Stimulated activated CD4-positive, alpha-beta T cell treated with anti-CD3 and anti-CD28 coated beads, Interleukin-15, amount 100 ng/mL, for 48 hours (primary cell): Measurements from ENCODE around the gene ZP2.
"Not testable (repeated sequence)": the region's sequence is repeated elsewhere in the genome, so short reads cannot be mapped to it uniquely, and the experiment has no call there.

ENCODE experiments used
- DNase-seq, 2 donors: peaks; one replicate each; pipeline ENCODE4 v3.0.0-alpha.2; 2020; ENCODE audit warnings: low read depth in 2 of 2

Gene ZP2

DNA sequence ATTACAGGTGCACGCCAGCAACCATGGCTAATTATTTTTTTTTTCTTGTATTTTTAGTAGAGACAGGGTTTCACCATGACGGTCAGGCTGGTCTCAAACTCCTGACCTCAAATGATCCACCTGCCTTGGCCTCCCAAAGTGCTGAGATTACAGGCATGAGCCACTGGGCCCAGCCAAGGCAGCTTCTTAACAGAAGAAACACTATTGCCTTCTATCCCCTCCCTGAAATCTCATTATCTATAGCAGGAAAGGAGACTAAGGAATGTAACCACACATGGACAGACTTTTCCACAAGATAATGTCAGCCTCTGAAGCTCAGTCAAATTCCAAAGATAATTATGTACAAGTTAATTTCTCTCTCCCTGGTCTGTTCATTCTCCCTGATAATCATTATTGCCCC is 5.7 kb upstream of the ZP2 start:
- DNase-seq = no peak

DNA sequence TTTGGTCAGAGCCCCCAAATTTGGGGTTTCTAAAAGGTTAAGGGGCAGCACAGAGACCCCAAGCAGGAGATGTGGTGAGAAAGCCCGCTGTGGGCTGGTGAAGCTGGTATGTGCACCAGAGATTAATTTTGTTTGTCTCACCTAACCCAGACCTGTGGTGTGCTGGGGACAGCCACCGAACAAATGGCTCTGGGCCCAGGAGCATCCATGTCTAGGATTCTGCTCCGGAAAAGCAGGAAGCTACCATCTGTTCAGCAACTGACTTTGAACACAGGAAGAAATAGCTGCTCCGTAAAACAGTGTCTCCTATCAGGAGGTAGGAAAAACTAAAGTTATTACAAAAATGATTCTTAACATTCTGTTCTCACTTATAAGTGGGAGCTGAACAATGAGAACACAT is 2.7 kb upstream of the ZP2 start:
- no peak for DNase-seq

DNA sequence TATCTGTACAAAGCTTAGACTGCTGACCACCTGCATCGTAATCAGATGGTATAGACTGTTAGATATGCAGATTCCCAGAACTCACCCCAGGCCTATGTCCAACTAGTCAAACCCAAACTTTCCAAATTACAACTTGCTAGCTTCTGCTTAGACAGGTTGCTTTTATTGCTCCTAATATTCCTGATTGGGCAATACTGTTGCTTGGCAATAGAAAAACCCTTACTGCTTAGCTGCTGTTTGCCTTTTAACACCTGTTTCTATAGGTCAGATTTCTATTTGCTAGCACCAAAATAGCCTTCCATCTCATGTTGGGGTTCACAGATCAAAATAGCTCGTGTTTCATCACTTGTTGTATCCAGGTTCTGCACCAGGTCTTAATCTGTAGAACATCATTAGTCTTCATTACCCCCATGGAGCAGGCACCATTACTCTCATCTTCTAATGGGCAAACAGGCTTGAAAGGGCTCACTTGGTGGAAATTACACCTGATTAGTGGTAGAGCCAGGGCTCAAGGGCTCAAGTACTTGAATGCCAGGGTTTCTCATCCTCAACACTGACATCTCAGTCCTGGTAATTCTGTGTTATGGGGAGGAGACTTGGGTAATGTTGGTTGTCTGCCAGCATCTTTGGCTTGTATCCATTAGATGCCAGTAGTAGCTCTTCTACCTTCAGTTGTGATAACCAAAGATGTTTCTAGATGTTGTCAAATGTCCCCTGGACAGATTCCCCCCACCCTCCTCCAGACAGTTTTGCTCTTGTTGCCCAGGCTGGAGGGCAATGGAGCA is 2.7 kb downstream of the ZP2 start:
- DNase-seq = no peak

DNA sequence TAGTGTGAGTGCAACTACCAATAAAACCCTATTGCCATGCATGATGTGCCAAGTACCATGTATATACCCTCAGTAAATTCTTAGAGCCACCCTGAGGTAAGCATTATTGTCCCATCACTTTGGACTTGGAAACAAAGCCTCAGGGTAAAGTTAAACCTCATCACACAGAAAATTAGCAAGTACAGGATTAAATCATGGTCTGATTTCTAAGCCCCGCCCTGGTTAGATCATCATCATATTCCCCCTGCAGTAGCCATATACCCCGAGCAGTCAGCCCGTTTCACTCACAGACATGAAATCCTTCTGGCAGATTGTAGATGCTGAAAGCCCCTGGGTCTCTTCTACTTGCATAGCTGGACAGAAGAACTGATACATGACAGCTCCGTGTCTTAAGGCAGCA is 4.8 kb downstream of the ZP2 start:
- no peak for DNase-seq

DNA sequence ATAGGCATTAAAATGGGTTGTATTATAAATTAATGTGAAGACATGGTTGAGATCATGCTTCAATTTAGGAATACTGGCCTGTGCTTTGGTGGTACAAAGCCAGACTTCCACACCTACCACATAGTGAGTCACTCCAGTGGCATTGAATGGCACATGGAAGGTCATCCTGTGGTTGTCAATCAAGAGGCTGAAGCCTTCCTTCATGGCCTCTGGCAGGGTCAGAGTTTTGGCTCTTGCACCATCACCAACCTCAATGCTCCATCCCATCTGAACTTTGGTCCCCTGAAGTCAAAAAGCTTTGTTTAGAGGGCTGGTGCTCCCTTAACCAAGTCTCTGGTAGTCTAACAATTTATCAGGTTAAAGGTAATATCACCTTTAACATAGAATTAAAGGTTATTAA is 6.1 kb downstream of the ZP2 start:
- DNase-seq = no peak

DNA sequence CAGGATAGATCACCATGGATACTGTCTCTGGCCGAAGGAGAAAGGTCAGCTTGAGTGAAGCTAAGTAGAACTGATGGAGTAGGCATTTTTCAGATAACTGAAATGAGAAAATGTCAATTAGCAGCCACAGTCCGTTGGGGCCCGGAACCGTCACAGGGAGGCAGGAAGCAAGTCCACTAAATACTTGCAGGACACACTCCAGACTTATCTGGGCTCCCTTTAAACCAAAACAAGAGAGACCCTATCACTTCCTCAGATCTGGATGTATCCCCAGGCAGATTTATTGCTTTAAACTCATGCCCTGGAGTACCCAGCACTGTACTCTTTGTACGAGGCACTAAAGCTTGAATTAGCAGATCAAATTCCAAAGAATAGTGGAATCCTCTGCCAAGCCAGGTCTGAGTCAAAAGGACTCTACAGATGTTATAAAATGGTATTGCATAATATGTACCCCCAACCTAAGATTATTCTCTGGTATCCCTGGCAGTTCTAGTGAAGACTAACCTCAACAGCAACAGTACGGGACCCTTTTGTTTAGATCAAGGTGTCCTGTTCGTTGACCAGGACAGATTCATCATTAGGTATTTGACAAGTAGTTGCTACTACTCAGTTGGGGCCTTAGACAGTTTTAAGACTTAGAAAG is 8.1 kb downstream of the ZP2 start:
- DNase-seq = no peak

DNA sequence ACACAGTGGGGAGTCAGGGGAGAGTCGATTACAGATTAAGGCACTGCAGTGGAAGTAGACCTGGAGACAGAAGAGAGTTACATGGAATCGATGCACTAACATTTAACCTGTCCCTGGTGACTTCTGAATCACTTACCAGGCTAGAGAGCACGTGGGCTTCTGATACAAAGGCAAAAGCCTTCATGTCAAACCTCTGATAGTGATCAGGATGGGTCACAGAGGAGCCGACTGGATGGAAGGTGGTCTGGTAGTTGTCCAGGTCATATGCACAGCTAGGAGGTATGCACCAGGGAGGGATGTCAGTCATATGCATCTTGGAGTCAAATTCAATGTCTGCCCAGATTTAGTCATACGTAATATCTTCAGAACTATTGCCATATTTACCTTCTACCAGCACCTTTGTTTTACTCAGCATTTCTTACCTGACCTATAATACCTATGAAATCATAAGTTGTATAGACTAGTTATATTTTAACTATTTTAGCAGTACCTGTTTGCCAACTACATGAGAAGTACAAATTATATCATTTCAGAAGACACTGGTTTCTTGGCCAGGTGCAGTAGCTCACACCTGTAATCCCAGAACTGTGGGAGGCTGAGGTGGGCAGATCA is 11.7 kb downstream of the ZP2 start:
- no peak for DNase-seq

DNA sequence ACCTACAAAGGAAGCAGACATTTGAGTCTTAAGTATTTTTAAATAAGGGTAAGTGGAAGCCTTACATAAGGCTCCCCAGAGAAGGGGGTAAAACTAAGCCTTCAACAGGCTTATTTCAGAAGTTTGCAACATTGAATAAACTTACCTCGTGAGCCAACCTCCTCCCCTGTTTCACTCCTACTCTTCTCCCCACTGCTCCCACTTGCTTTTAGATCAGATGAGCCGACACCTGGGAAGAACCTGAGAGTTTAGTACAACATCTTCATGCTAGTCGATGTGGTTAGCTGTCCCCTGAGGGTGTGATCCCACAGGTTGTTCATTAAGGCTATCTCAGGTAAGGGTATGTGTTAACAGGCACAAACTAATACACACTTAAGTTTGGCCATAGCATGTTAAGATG is 13.8 kb downstream of the ZP2 start:
- DNase-seq = no peak

DNA sequence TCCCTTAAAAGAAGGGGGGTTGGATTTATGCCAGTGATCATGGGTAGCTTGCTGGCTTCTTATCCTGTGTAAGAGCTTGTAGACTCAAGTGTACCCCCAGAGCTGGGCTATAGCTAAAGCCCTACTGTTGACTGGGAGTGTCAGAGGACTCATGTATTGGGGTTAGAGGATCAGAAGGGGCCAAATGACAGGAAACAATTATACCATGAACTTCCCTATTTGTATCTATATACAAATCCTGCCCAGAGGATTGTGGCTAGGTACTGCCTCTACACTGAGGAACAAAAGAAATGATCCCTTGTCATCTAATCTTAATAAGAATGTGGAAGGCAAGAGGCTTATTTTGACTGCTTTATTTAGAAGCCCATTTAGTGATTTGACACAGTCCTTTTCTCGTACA is 14.3 kb downstream of the ZP2 start:
- DNase-seq = no peak

DNA sequence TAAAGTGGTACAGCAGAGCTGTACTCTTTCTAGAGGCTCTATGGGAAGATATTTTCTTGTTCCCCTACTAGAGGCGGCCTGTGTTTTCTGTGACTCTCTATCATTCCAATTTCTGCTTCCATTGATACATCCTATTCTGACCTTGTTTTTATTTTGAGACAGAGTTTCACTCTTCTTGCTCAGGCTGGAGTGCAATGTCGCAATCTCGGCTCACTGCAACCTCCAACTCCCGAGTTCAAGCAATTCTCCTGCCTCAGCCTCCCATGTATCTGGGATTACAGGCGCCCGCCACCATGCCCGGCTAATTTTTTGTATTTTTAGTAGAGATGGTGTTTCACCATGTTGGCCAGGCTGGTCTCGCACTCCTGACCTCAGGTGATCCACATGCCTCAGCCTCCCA is 16.0 kb downstream of the ZP2 start:
- not testable (repeated sequence) for DNase-seq

DNA sequence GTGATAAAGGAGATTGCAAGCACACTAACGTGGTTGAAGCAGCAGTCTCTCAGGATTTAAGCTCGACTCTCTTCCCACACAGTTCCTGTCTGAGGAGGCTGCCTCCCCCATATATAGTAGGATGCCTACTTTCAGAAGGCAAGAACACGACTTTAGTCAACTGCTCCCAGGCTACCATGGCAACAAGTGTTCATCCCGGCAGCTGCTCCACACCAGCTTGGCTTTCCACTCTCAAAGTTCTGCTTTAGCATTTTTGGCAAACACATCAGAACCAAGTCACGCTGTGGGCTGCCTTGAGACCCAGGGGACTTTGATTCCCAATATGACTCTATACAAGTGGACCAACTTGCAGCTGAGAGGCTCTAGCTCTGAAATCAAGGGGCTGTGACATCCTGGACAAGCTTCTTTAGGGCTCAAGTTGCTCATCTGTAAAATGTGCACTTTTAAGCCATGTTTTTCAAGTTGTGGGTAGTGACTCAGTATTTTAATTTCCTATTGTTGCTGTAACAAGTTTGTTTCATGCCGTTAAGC is 16.5 kb downstream of the ZP2 start:
- DNase-seq = no peak

DNA sequence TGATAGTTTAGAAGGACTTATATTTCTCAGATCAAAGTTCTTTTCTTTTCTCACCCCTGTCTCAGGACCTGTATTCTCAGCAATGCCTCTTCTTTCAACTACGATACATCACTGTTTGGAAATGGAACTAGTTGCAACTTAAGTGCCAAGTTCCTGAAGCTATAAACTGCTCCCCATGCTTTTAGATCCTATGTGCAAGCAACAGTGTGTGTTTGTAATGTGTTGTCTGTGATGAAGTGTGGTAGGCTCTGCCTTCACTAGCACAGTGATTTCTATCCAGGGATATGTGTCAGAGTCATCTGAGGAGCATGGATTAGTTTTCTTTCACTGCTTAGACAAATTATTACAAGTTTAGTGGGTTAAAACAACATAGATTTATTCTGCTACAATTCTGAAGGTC is 18.4 kb downstream of the ZP2 start:
- DNase-seq = no peak

DNA sequence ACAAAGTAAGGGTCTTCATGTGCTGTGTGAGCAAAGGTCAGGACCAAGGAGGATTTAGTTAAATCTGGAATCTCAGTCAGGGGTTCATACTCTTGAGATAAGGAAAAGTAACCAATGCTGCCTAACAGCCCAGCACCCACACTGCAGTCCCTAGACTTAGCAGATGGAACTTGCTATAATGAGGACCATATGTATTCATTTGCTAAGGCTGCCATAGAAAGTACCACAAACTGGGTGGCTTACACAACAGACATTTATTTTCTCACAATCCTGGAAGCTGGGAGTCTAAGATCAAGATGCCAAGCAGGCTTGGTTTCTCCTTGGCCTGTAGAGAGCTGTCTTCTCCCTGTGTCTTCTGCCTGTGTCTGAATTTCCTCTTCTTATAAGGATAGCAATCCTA is 20.8 kb downstream of the ZP2 start:
- DNase-seq = no peak

DNA sequence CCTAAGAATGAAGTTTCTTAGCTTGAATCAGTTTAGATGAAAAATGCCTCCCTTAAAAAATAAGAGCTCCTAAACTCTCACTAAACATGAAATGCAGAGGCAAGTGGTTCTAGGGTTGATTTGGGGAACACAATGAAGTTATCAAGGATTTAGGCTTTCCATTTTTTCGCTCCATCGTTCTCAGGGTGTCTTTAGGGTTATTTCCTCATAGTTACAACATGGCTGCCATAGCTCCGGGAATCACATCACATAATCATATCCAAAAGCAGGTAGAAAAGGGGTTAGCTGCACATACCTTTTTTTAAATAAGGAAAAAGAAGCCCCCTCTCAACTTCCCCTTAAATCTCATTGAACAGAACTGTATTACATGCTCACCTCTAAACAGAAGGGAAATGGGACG is 21.4 kb downstream of the ZP2 start:
- no peak for DNase-seq

DNA sequence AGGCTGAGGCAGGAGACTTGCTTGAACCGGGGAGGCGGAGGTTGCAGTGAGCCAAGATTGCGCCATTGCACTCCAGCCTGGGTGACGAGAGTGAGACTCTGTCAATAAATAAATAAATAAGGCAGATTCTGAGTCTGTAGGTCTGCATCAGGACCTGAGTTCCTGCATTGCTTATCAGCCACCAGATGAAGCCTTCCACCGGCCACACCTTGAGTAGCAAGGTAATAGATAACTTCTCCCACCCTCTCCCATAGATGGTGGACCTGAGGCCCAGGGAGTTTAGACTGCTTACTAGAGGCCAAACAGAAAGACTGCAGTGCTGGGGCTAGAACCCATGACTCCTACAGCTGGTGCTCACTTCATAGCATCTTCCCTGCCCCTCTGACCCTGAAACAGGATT is 22.1 kb downstream of the ZP2 start:
- no peak for DNase-seq

DNA sequence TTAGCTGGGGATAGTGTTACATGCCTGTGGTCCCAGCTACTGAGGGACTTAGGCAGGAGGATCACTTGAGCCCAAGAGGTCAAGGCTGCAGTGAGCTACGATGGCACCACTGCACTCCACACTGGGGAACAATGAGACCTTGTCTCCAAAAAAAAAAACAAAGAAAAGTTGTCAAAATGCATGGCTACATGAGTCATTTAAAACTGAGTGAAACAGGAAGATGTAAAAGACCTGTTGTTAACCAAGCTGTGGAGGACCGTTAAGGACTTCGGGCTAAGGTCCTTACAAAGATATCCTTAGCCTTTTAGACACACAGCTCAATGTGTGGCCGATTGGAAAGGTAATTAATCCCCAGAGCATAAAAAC is 25.1 kb downstream of the ZP2 start:
- DNase-seq = no peak

DNA sequence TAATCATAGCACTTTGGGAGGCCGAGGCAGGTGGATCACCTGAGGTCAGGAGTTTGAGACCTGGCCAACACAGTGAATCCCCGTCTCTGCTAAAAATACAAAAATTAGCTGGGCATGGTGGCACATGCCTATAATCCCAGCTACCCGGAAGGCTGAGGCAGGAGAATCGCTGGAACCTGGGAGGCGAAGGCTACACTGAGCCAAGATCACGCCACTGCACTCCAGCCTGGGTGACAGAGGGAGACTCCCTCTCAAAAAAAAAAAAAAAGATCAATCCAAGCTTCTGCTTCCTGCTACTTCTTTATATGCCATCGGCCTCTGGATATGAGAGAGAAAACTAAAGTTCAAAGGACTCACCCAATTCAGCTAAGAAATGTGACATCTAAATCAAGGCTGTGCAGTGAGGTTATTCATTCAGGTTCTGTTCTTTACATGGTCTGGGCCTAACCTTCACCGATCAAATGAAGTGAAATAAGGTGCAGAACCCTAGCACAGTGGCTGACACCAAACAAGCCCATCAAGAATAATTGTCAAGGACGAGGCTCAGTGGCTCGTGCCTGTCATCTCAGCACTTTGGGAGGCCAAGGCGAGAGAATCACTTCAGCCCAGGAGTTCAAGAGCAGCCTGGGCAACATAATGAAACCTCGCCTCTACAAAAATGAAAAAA is 25.6 kb downstream of the ZP2 start:
- no peak for DNase-seq

DNA sequence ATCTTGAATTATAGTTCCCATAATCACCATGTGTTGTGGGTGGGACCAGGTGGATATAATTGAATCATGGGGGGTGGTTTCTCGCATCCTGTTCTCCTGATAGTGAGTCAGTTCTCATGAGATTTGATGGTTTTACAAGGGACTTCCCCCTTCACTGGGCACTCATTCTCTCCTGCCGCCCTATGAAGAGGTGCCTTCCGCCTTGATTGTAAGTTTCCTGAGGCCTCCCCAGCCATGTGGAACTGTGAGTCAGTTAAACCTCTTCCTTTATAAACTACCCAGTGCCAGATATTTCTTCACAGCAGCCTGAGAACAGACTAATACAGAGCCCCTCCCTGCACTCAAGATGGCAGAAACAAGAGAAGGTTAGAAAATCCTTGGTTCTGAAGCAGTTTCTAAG is 26.5 kb downstream of the ZP2 start:
- DNase-seq = peak; percentile 14

DNA sequence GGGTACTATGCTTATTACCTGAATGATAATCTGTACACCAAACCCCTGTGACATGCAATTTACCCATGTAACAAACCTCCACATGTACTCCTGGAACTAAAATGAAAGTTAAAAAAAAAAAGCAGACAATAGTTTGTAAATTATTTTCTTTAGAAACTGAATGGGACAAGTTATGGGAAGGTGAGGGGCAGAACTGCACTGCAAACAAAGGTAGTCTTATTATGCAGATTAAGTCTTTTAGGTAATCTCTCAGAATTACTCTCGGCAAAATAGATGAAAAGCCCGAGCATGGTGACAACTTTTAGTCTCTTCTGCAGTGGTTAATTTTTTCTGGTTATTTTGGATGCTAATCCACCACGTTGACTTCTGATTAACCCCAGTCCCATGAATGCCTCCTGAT is 27.4 kb downstream of the ZP2 start:
- no peak for DNase-seq

DNA sequence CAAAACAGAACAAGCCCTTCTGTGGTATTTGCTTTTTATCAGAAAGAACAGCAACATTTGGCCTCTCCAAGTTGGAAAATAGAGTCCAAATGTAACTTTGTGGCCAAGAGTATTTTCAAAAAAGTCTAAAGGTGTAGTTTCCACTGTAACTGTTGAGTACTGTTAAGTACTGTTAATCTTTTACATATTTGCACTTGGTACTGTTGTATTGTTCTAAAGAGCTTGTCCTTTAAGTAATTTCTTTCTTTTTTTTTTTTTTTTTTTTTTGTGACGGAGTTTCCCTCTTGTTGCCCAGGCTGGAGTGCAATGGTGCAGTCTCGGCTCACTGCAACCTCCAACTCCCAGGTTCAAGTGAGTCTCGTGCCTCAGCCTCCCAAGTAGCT is 31.4 kb downstream of the ZP2 start:
- no peak for DNase-seq

DNA sequence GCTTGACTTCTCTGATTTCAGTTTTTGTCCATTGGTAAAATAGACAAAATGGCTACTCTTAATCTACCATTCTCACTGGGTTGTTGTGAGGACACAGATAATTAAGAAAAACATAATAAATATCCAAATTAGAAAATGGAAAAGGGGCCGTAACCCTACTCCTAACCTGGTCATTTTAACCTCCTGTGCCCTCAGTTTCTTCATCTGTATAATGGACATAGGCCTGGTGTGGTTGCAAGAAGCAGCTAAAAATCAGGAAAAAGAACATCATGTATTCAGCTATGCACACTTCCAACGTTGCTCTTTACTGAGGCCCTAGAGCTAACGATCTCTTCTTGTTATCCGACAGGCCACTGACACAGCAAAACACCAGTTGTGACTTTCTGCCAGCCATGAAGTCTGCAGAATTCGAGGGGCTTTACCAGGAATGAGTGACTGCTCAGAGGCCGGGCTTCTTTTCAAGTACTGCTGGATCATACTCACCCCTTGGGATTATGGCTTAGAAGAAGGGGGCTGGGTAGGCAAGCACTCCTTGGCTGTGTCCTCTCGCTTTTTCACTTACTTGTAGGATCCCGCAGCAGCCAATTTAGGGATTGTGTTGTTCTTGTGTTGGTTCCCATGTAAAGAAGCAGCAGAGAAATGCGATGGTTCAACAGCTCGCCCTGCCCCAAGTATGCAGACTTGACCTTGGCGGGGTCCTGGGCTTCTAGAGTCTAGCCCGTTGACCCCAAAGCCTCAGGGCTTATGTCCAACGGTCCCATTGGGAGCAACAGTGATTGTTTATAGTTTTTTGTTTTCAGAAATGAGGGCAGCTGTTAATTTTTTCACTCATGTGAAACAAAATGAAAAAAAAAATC is 32.0 kb downstream of the ZP2 start:
- DNase-seq = no peak

DNA sequence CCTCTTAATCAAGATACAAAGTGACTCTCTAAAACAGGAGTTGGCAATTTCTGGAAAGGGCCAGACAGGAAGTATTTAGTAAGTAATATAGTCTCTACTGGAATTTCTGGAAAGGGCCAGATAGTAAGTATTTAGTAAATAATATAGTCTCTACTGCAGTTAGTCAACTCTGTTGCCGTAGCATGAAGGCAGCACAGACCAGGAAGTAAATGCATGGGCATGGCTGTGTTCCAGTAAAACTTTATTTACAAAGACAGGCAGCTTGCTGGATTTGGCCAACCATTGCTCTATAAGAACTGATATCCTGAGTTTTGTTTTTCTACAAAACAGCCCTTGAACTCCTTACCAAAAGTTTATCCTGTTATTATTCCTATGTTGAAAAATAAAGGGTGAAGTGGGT is 36.0 kb downstream of the ZP2 start:
- no peak for DNase-seq
